H1 (cell line): ENCODE measurements around the gene U2AF1L4. TPM values are rescaled to one million over a fixed set of nuclear protein-coding genes. Genes with fewer than 3 reads are reported as not detected.

ENCODE experiments used
- CTCF ChIA-PET: fragments of 300-600 bp; sonication (Branson Sonifier 250); formaldehyde crosslinking; loops from one replicate; lab custom pipeline; 2021; ENCODE audit not compliant: partially characterized antibody; lab: Charles Lee
- POLR2A ChIA-PET: fragments of 300-600 bp; sonication (Branson Sonifier 250); formaldehyde crosslinking; loops from one replicate; lab custom pipeline; 2021; ENCODE audit warnings: inconsistent platforms; ENCODE audit not compliant: partially characterized antibody; lab: Charles Lee
- DNase-seq, 2 experiments: peaks; one replicate each; pipeline versions ENCODE4 v3.0.0 to v3.0.0-alpha.2; 2010 to 2022; ENCODE audit warnings: low spot score in 2 of 2, low read depth in 1 of 2, mixed read lengths in 1 of 2
- FAIRE-seq: peaks from 2 replicates; lab custom pipeline; 2011; peaks lifted over from hg19 to GRCh38; lab: Jason Lieb, UNC
- H2AFZ ChIP-seq: 2 replicates; pipeline ENCODE4 v1.8.1; 2012; ENCODE audit warnings: low read length, inconsistent platforms
- H2AK5ac ChIP-seq: 2 replicates; pipeline ENCODE4 v1.6.1; 2013; ENCODE audit warnings: low read depth, low read length
- H2BK120ac ChIP-seq: replicated peaks from 2 replicates; pipeline ENCODE3; 2013; ENCODE audit warnings: low read depth, low read length, inconsistent platforms
- H2BK12ac ChIP-seq: 2 replicates; pipeline ENCODE4 v1.6.1; 2013; ENCODE audit warnings: low read depth, low read length
- H2BK15ac ChIP-seq: 2 replicates; pipeline ENCODE4 v1.6.1; 2013; ENCODE audit warnings: low read length
- H2BK20ac ChIP-seq: 2 replicates; pipeline ENCODE4 v1.6.1; 2013; ENCODE audit warnings: low read length
- H2BK5ac ChIP-seq: 2 replicates; pipeline ENCODE4 v1.6.1; 2013; ENCODE audit warnings: low read depth, low read length
- H3K14ac ChIP-seq: 2 replicates; pipeline ENCODE4 v1.6.1; 2013; ENCODE audit warnings: inconsistent platforms; ENCODE audit not compliant: insufficient read length
- H3K18ac ChIP-seq: 2 replicates; pipeline ENCODE4 v1.6.1; 2013; ENCODE audit warnings: low read length; ENCODE audit errors: extremely low read depth
- H3K23ac ChIP-seq: 2 replicates; pipeline ENCODE4 v1.6.1; 2013; ENCODE audit warnings: inconsistent platforms; ENCODE audit not compliant: insufficient read length
- H3K23me2 ChIP-seq: 2 replicates; pipeline ENCODE4 v1.6.1; 2013; ENCODE audit warnings: low read depth, low read length
- H3K27ac ChIP-seq: 2 replicates; pipeline ENCODE4 v1.6.1; 2011; ENCODE audit warnings: low read depth, low read length, inconsistent platforms
- H3K27me3 ChIP-seq, 4 experiments: replicated peaks in 1 of 4; 1 replicate in 1 of 4; 2 replicates in 3 of 4; pipeline versions ENCODE4 v1.6.1 to v1.8.1; 2011 to 2013; ENCODE audit warnings: low read length in 3 of 4, mild to moderate bottlenecking in 3 of 4, inconsistent platforms in 2 of 4, mixed read lengths in 2 of 4, moderate library complexity in 1 of 4; ENCODE audit not compliant: control insufficient read depth in 3 of 4, insufficient read depth in 3 of 4; ENCODE audit errors: extremely low read depth in 1 of 4
- H3K36me3 ChIP-seq, 4 experiments: 2 replicates each; pipeline versions ENCODE4 v1.6.1 to v1.8.1; 2011 to 2013; ENCODE audit warnings: mild to moderate bottlenecking in 4 of 4, low read length in 3 of 4, moderate library complexity in 2 of 4, control low read depth in 1 of 4, inconsistent platforms in 1 of 4; ENCODE audit not compliant: insufficient read depth in 4 of 4, control insufficient read depth in 2 of 4
- H3K4ac ChIP-seq: replicated peaks from 2 replicates; pipeline ENCODE3; 2013; ENCODE audit warnings: low read length, low read depth, mixed read lengths, inconsistent platforms; ENCODE audit not compliant: insufficient read length
- H3K4me1 ChIP-seq, 4 experiments: replicated peaks in 1 of 4; 1 replicate in 1 of 4; 2 replicates in 3 of 4; pipeline versions ENCODE4 v1.6.1 to v1.8.1; 2011 to 2013; ENCODE audit warnings: low read length in 3 of 4, inconsistent platforms in 2 of 4, mixed read lengths in 1 of 4; ENCODE audit not compliant: insufficient read depth in 4 of 4, control insufficient read depth in 3 of 4
- H3K4me2 ChIP-seq, 2 experiments: 2 replicates each; pipeline versions ENCODE4 v1.6.1 to v1.8.1; 2011 to 2013; ENCODE audit warnings: low read depth in 2 of 2, low read length in 2 of 2, control low read depth in 1 of 2, inconsistent platforms in 1 of 2, mild to moderate bottlenecking in 1 of 2; ENCODE audit not compliant: insufficient read depth in 1 of 2
- H3K4me3 ChIP-seq, 4 experiments: fragments of 200-600, 300-600 bp in 1 of 4; sonication (generic), shearing (Covaris generic), sonication (Bioruptor Twin) in 1 of 4; 2 replicates each; pipeline versions ENCODE4 v1.5.1 to v1.8.1; 2011 to 2016; ENCODE audit warnings: low read length in 4 of 4, low read depth in 3 of 4, control low read depth in 2 of 4, inconsistent platforms in 2 of 4, mild to moderate bottlenecking in 2 of 4, mixed read lengths in 1 of 4, moderate library complexity in 1 of 4; ENCODE audit not compliant: insufficient read depth in 2 of 4; ENCODE audit errors: extremely low read depth in 1 of 4
- H3K56ac ChIP-seq: replicated peaks from 2 replicates; pipeline ENCODE3; 2013; ENCODE audit warnings: low read depth, mild to moderate bottlenecking, mixed read lengths, low read length, inconsistent platforms; ENCODE audit not compliant: insufficient read length
- H3K79me1 ChIP-seq: 2 replicates; pipeline ENCODE4 v1.6.1; 2013; ENCODE audit warnings: low read depth, low read length, control low read depth
- H3K79me2 ChIP-seq, 2 experiments: 2 replicates each; pipeline versions ENCODE4 v1.6.1 to v1.8.1; 2012 to 2013; ENCODE audit warnings: low read length in 2 of 2, mild to moderate bottlenecking in 2 of 2, inconsistent platforms in 1 of 2; ENCODE audit not compliant: insufficient read depth in 2 of 2, control insufficient read depth in 1 of 2
- H3K9ac ChIP-seq, 4 experiments: replicated peaks in 1 of 4; 1 replicate in 1 of 4; 2 replicates in 3 of 4; pipeline versions ENCODE4 v1.6.1 to v1.8.1; 2011 to 2013; ENCODE audit warnings: low read depth in 3 of 4, low read length in 3 of 4, control low read depth in 2 of 4, mild to moderate bottlenecking in 2 of 4, moderate library complexity in 2 of 4, inconsistent platforms in 1 of 4; ENCODE audit errors: extremely low read depth in 1 of 4
- H3K9me3 ChIP-seq, 2 experiments: 2 replicates each; pipeline versions ENCODE4 v1.6.1 to v1.8.1; 2012 to 2013; ENCODE audit warnings: mild to moderate bottlenecking in 2 of 2, moderate library complexity in 2 of 2, control low read depth in 1 of 2, inconsistent platforms in 1 of 2, low read depth in 1 of 2, low read length in 1 of 2, mixed read lengths in 1 of 2; ENCODE audit not compliant: insufficient read depth in 2 of 2
- H4K20me1 ChIP-seq, 2 experiments: replicated peaks in 1 of 2; 2 replicates each; pipeline versions ENCODE3 to v1.8.1; 2011 to 2013; ENCODE audit warnings: inconsistent platforms in 2 of 2, low read length in 2 of 2, mild to moderate bottlenecking in 1 of 2; ENCODE audit not compliant: insufficient read depth in 2 of 2, control insufficient read depth in 1 of 2
- H4K5ac ChIP-seq: 2 replicates; pipeline ENCODE4 v1.6.1; 2013; ENCODE audit warnings: low read length, low read depth, mixed read lengths, inconsistent platforms; ENCODE audit not compliant: insufficient read length
- H4K8ac ChIP-seq: 2 replicates; pipeline ENCODE4 v1.8.0; 2013; ENCODE audit warnings: mild to moderate bottlenecking, moderate library complexity, low read length, inconsistent platforms; ENCODE audit not compliant: insufficient read depth; ENCODE audit errors: extremely low read depth
- H4K91ac ChIP-seq: replicated peaks from 2 replicates; pipeline ENCODE3; 2013; ENCODE audit warnings: low read length, mixed read lengths, inconsistent platforms; ENCODE audit not compliant: insufficient read length
- BRCA1 ChIP-seq: IDR thresholded peaks from 2 replicates; pipeline ENCODE4 v1.6.1; 2012; ENCODE audit warnings: low read depth, low read length, improper control_type of control experiment
- KDM1A ChIP-seq: fragments of 200-600, 300-600 bp; sonication (generic); IDR thresholded peaks from 2 replicates; pipeline ENCODE4 v1.7.1; 2016; ENCODE audit warnings: mild to moderate bottlenecking, low read length, borderline replicate concordance
- RNF2 ChIP-seq: fragments of 200-900, 300-1000 bp; sonication (generic); IDR thresholded peaks from 2 replicates; pipeline ENCODE4 v1.7.1; 2016; ENCODE audit warnings: borderline replicate concordance, low read depth, mild to moderate bottlenecking, antibody characterized with exemption, low read length; ENCODE audit not compliant: poor library complexity, severe bottlenecking; ENCODE audit errors: missing control alignments
- WGBS, 2 experiments: shearing (Covaris generic) in 1 of 2; methylation state at CpG; one replicate each; pipeline versions ENCODE4 v1.1.6 to v1.1.7; 2013 to 2015; ENCODE audit warnings: low lambda C conversion rate in 2 of 2, mixed read lengths in 2 of 2, inconsistent platforms in 1 of 2, low coverage in 1 of 2, missing lambda C conversion rate in 1 of 2; ENCODE audit not compliant: insufficient replicate concordance in 2 of 2, insufficient coverage in 1 of 2, insufficient read length in 1 of 2; ENCODE audit errors: extremely low coverage in 1 of 2, missing lambda C conversion rate in 1 of 2; 5-methylcytosine and 5-hydroxymethylcytosine counted together
- polyA plus RNA-seq, 7 experiments: library from polyadenylated mRNA; depleted of rRNA in 3 of 7; stranded (reverse) in 5 of 7; unstranded in 2 of 7; fragments of >200 nt in 5 of 7; fragments of 200-250 nt in 2 of 7; gene quantifications; 1 replicate in 5 of 7; 2 replicates in 1 of 7; 4 replicates in 1 of 7; pipeline versions ENCODE4 v1.2.1 to v1.2.3, GENCODE V29; 2011 to 2013; ENCODE audit warnings: missing spikeins in 2 of 7, mixed read lengths in 2 of 7
- total RNA-seq: library from RNA; stranded (reverse); fragmentation: NEBNext Ultra II Directional; extraction: Animal tissue kit (Norgen Biotek cat#: 25700); gene quantifications from 2 replicates; pipeline ENCODE4 v1.2.1, GENCODE V29; 2021

Gene U2AF1L4
- total and polyA plus RNA-seq, 2 of the 8 experiments (the other 6 are each of a cell fraction or from before 2014, with no cell fraction given): 15.1 to 32.7 TPM

DNA sequence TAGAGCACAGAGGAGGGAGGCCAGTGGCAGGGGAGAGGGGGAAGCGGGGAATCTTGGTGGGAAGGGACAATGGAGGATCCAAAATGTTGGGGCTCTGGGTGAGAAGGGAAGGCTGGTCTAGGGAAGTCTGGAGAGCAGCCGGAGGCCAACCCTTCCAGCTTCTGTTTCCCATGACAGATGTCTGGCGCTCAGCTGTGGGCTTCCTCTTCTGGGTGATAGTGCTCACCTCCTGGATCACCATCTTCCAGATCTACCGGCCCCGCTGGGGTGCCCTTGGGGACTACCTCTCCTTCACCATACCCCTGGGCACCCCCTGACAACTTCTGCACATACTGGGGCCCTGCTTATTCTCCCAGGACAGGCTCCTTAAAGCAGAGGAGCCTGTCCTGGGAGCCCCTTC lies 1.3 kb upstream of the U2AF1L4 start:
- Histone ChIP-seq H3K36me3 (peaks cover 0 to 2% (median 0%) of the 10 kb centered on the region in 4 experiments; a peak in 1 of 8 replicates), H3K27ac (no peak overlapping the region)

More for the DNA sequence above, 1.3 kb upstream of the U2AF1L4 start:
- peaks cover 11% of the 10 kb centered on the region for H3K23me2 ChIP-seq
- H4K5ac ChIP-seq: no peak overlapping the region
- H2BK20ac ChIP-seq: no peak overlapping the region
- no peak overlapping the region for H3K4ac ChIP-seq
- no peak overlapping the region for H3K56ac ChIP-seq
- no peak overlapping the region for H2BK12ac ChIP-seq
- ChIA-PET CTCF (interaction anchor here (0.7 kb wide), 1 partner anchor 73 kb away, joined by 5 read pairs; no protein-coding TSS in a partner anchor), POLR2A (interaction anchor here (1.3 to 2.7 kb wide), 9 partner anchors 10 to 124 kb away, joined by 3 to 23 read pairs (median 5); partner anchors contain the start of genes ARHGAP33 and HSPB6)
- no peak overlapping the region for H2AK5ac ChIP-seq
- H3K79me1 ChIP-seq: no peaks in the 10 kb centered on the region; the same call in none of the 2 replicates
- H3K14ac ChIP-seq: no peak overlapping the region
- peak overlapping the region; percentile 59 to 69; a peak in 3 of 4 replicates for H3K4me2 ChIP-seq
- H3K4me3 ChIP-seq: peak overlapping the region; percentile 65 to 95 (median 82); a peak in 6 of 8 replicates
- no peak for TF ChIP-seq BRCA1
- no peak for TF ChIP-seq RNF2
- TF ChIP-seq KDM1A: no peak
- TF ChIP-seq, all 59 proteins: peak for 0
- H3K79me2 ChIP-seq: peaks cover 0 to 7% of the 10 kb centered on the region in 2 experiments; a peak in 1 of 4 replicates
- H3K4me1 ChIP-seq: peaks cover 0 to 4% (median 2%) of the 10 kb centered on the region in 4 experiments; a peak in 3 of 7 replicates
- no peaks in the 10 kb centered on the region for H3K27me3 ChIP-seq
- 77% methylated on average over 5 of the region's 5 CpGs; no CpG with 5 or more reads in 1 of the 2 experiments for WGBS, 2 experiments
- no peaks in the 10 kb centered on the region for H3K9me3 ChIP-seq
- peaks cover 0 to 2% of the 10 kb centered on the region in 2 experiments for H4K20me1 ChIP-seq
- no peak overlapping the region for H3K23ac ChIP-seq
- no peak overlapping the region for H2AFZ ChIP-seq
- FAIRE-seq (no peak), DNase-seq (no peak)
- no peak overlapping the region for H2BK15ac ChIP-seq
- H3K9ac ChIP-seq: peak overlapping the region in 1 of 4 experiments; percentile 82; a peak in 1 of 7 replicates
- H2BK120ac ChIP-seq: no peak overlapping the region
- H4K8ac ChIP-seq: no peak overlapping the region
- no peak overlapping the region for H4K91ac ChIP-seq
- H3K18ac ChIP-seq: no peak overlapping the region
- H2BK5ac ChIP-seq: no peak overlapping the region
